Esophagus muscularis mucosa (tissue), 4 donors: ENCODE measurements around the gene EHHADH. TPM values are rescaled to one million over a fixed set of nuclear protein-coding genes. Genes with fewer than 3 reads are reported as not detected.
"Not testable (repeated sequence)": the region's sequence is repeated elsewhere in the genome, so short reads cannot be mapped to it uniquely, and the experiment has no call there.

Experiments used
- DNase-seq: peaks from one replicate; pipeline ENCODE4 v3.0.0-alpha.2; 2017; ENCODE audit errors: extremely low spot score
- H3K27ac ChIP-seq, 4 donors: fragments of 200-600 bp; sonication (generic); replicated peaks in 1 of 4; 1 replicate in 3 of 4; 2 replicates in 1 of 4; pipeline ENCODE4 v1.5.1; 2016 to 2019; ENCODE audit warnings: mild to moderate bottlenecking in 1 of 4
- H3K27me3 ChIP-seq, 4 donors: fragments of 200-600 bp; sonication (generic); one replicate each; pipeline versions ENCODE4 v1.5.1 to v1.6.0; 2016 to 2019
- H3K36me3 ChIP-seq, 4 donors: fragments of 200-600 bp; sonication (generic); one replicate each; pipeline ENCODE4 v1.5.1; 2016 to 2019
- H3K4me1 ChIP-seq, 4 donors: fragments of 200-600 bp; sonication (generic); one replicate each; pipeline ENCODE4 v1.5.1; 2016 to 2019
- H3K4me3 ChIP-seq, 4 donors: fragments of 200-600 bp; sonication (generic); 1 replicate in 2 of 4; 2 replicates in 2 of 4; pipeline ENCODE4 v1.5.1; 2016 to 2019; ENCODE audit warnings: mild to moderate bottlenecking in 4 of 4, moderate library complexity in 1 of 4
- H3K9me3 ChIP-seq, 4 donors: fragments of 200-600 bp; sonication (generic); 1 replicate in 3 of 4; 2 replicates in 1 of 4; pipeline ENCODE4 v1.5.1; 2016 to 2019
- CTCF ChIP-seq, 3 experiments: fragments of 200-600 bp in 2 of 3; fragments of 450-650 bp in 1 of 3; sonication (generic) in 2 of 3; IDR thresholded peaks; one replicate each; pipeline ENCODE4 v1.5.1; 2017 to 2019; ENCODE audit warnings: antibody characterized with exemption in 3 of 3, mild to moderate bottlenecking in 2 of 3, moderate library complexity in 1 of 3
- EP300 ChIP-seq: sonication (generic); formaldehyde crosslinking; IDR thresholded peaks from one replicate; pipeline ENCODE4 v1.6.1; 2017; ENCODE audit warnings: antibody characterized with exemption
- POLR2A ChIP-seq: fragments of 450-650 bp; IDR thresholded peaks from one replicate; pipeline ENCODE4 v1.6.1; 2017; ENCODE audit warnings: antibody characterized with exemption, moderate library complexity, mild to moderate bottlenecking, low read depth
- POLR2AphosphoS5 ChIP-seq, 2 donors: sonication (generic); formaldehyde crosslinking; IDR thresholded peaks; one replicate each; pipeline ENCODE4 v1.6.1; 2017; ENCODE audit warnings: antibody characterized with exemption in 2 of 2
- WGBS: methylation state at CpG from one replicate; pipeline ENCODE4 v1.1.5; 2018; 5-methylcytosine and 5-hydroxymethylcytosine counted together
- intact Hi-C: fragments of 100-400 bp; cut with DNase I; formaldehyde crosslinking; loops from one replicate; pipeline ENCODE4 v1.15.1; 2023
- total RNA-seq, 4 donors: library from RNA; depleted of rRNA; stranded (reverse); fragments of >200 nt; gene quantifications; one replicate each; pipeline versions ENCODE4 v1.1.0 to v1.2.1, GENCODE V29; 2016

Gene EHHADH
- total RNA-seq, 4 donors from 2014 or later = 2.1 to 4.7 (median 3.8) TPM

GRCh38 chr3:185264849-185265553, 11.2 kb upstream of the EHHADH start:
- H3K36me3 ChIP-seq = no peaks in the 10 kb centered on the region
- no peak overlapping the region for H3K4me3 ChIP-seq
- TF ChIP-seq CTCF (IDR thresholded peaks at IDR 0.05) (no peak), POLR2A (no peak), EP300 (no peak), POLR2AphosphoS5 (IDR thresholded peaks at IDR 0.05) (no peak)
- 97% methylated on average over 21 of the region's 25 CpGs for WGBS
- H3K4me1 ChIP-seq = no peaks in the 10 kb centered on the region
- H3K9me3 ChIP-seq = no peaks in the 10 kb centered on the region
- DNase-seq = no peak
- H3K27me3 ChIP-seq = peaks cover 0 to 16% (median 0%) of the 10 kb centered on the region in 4 donors
- no peak overlapping the region for H3K27ac ChIP-seq
- intact Hi-C loops = no loop called here

GRCh38 chr3:185263423-185263822, 9.6 kb upstream of the EHHADH start:
- intact Hi-C loops = no loop called here
- WGBS = 93% methylated on average over 4 of the region's 4 CpGs
- Histone ChIP-seq H3K36me3 (no peaks in the 10 kb centered on the region), H3K4me3 (no peak overlapping the region), H3K27ac (no peak overlapping the region), H3K9me3 (no peaks in the 10 kb centered on the region), H3K4me1 (no peaks in the 10 kb centered on the region), H3K27me3 (peaks cover 0 to 9% (median 0%) of the 10 kb centered on the region in 4 donors)
- DNase-seq = no peak
- TF ChIP-seq CTCF (IDR thresholded peaks at IDR 0.05) = no peak
- TF ChIP-seq EP300 = no peak
- no peak for TF ChIP-seq POLR2A
- TF ChIP-seq POLR2AphosphoS5 (IDR thresholded peaks at IDR 0.05) = no peak

- WGBS = 94% methylated on average over 1 of the region's 1 CpG
- Histone ChIP-seq H3K36me3 (no peaks in the 10 kb centered on the region), H3K9me3 (no peaks in the 10 kb centered on the region), H3K4me1 (peaks cover 0 to 7% (median 1%) of the 10 kb centered on the region in 4 donors), H3K27me3 (no peaks in the 10 kb centered on the region), H3K4me3 (no peak overlapping the region), H3K27ac (no peak overlapping the region)
- intact Hi-C loops = no loop called here
- TF ChIP-seq POLR2AphosphoS5 (IDR thresholded peaks at IDR 0.05) (no peak), POLR2A (no peak), CTCF (IDR thresholded peaks at IDR 0.05) (no peak), EP300 (no peak)
- no peak for DNase-seq
Observed at GRCh38 chr3:185257334-185257733, 3.5 kb upstream of the EHHADH start.

- Histone ChIP-seq H3K4me3 (no peak overlapping the region), H3K4me1 (peaks cover 0 to 7% (median 1%) of the 10 kb centered on the region in 4 donors), H3K36me3 (no peaks in the 10 kb centered on the region), H3K27me3 (no peaks in the 10 kb centered on the region), H3K9me3 (no peaks in the 10 kb centered on the region), H3K27ac (no peak overlapping the region)
- intact Hi-C loops = no loop called here
- no peak for DNase-seq
- TF ChIP-seq EP300 = no peak
- 91% methylated on average over 4 of the region's 4 CpGs for WGBS
Observed at GRCh38 chr3:185254799-185255198, 950 bp upstream of the EHHADH start.

- 90% methylated on average over 4 of the region's 4 CpGs for WGBS
- intact Hi-C loops, H3K27ac ChIP-seq, H3K9me3 ChIP-seq, H3K36me3 ChIP-seq, DNase-seq, H3K27me3 ChIP-seq, H3K4me1 ChIP-seq: not testable (repeated sequence)
- H3K4me3 ChIP-seq = peak overlapping the region in 3 of 4 donors; percentile 59 to 68 (median 65)
Observed at GRCh38 chr3:185253133-185253532, 716 bp downstream of the EHHADH start.

- TF ChIP-seq CTCF (IDR thresholded peaks at IDR 0.05) (no peak), POLR2A (no peak), POLR2AphosphoS5 (IDR thresholded peaks at IDR 0.05) (no peak), EP300 (no peak)
- Histone ChIP-seq H3K9me3 (no peaks in the 10 kb centered on the region), H3K4me1 (peaks cover 0 to 7% (median 1%) of the 10 kb centered on the region in 4 donors), H3K36me3 (peaks cover 0 to 17% (median 10%) of the 10 kb centered on the region in 4 donors), H3K4me3 (no peak overlapping the region), H3K27ac (no peak overlapping the region), H3K27me3 (no peaks in the 10 kb centered on the region)
- WGBS = 96% methylated on average over 5 of the region's 5 CpGs
- no peak for DNase-seq
- intact Hi-C loops = no loop called here
Observed at GRCh38 chr3:185251272-185251671, 2.6 kb downstream of the EHHADH start.
